T-helper 1 cell treated with Interleukin-12 subunit alpha and Interleukin-12 subunit beta and Interleukin-4 antibody, amounts not matched to agents 30 μg/mL and 1 μg/mL, for 36 hours (primary cell): ENCODE measurements around the gene CRHBP.
"Not testable (repeated sequence)": the region's sequence is repeated elsewhere in the genome, so short reads cannot be mapped to it uniquely, and the experiment has no call there.

Experiments
- H3K27ac Mint-ChIP-seq: one replicate; pipeline ENCODE4 v1.8.0; 2021; ENCODE audit warnings: mild to moderate bottlenecking, mixed read lengths
- H3K27me3 Mint-ChIP-seq: one replicate; pipeline ENCODE4 v1.8.0; 2021; ENCODE audit warnings: low read depth, mixed read lengths
- H3K36me3 Mint-ChIP-seq: one replicate; pipeline ENCODE4 v1.8.0; 2021; ENCODE audit warnings: low read depth, mixed read lengths
- H3K4me1 Mint-ChIP-seq: one replicate; pipeline ENCODE4 v1.8.0; 2021; ENCODE audit warnings: low read depth, mixed read lengths
- H3K4me3 Mint-ChIP-seq: one replicate; pipeline ENCODE4 v1.8.0; 2021; ENCODE audit warnings: mild to moderate bottlenecking, moderate library complexity, mixed read lengths
- H3K9me3 Mint-ChIP-seq: one replicate; pipeline ENCODE4 v1.8.0; 2021; ENCODE audit warnings: mixed read lengths

CRHBP gene

GRCh38 chr5:76982450-76982849, 29.6 kb downstream of the CRHBP start:
- no peaks in the 10 kb centered on the region for H3K4me1 Mint-ChIP-seq
- no peaks in the 10 kb centered on the region for H3K9me3 Mint-ChIP-seq
- no peak overlapping the region for H3K4me3 Mint-ChIP-seq
- H3K27ac Mint-ChIP-seq: no peak overlapping the region
- H3K27me3 Mint-ChIP-seq: no peaks in the 10 kb centered on the region
- no peaks in the 10 kb centered on the region for H3K36me3 Mint-ChIP-seq

- Mint-ChIP-seq H3K27ac (no peak overlapping the region), H3K4me3 (no peak overlapping the region), H3K36me3 (no peaks in the 10 kb centered on the region), H3K27me3 (no peaks in the 10 kb centered on the region), H3K9me3 (no peaks in the 10 kb centered on the region), H3K4me1 (no peaks in the 10 kb centered on the region)
These were observed 30.6 kb downstream of the CRHBP start for GRCh38 chr5:76983468-76983867.

GRCh38 chr5:76986825-76987526, 34.1 kb downstream of the CRHBP start:
- Mint-ChIP-seq H3K27me3 (no peaks in the 10 kb centered on the region), H3K27ac (no peak overlapping the region), H3K36me3 (no peaks in the 10 kb centered on the region), H3K9me3 (no peaks in the 10 kb centered on the region), H3K4me3 (no peak overlapping the region), H3K4me1 (no peaks in the 10 kb centered on the region)

- Mint-ChIP-seq H3K27ac (no peak overlapping the region), H3K4me1 (no peaks in the 10 kb centered on the region), H3K36me3 (no peaks in the 10 kb centered on the region), H3K4me3 (no peak overlapping the region), H3K9me3 (no peaks in the 10 kb centered on the region), H3K27me3 (peaks cover 3% of the 10 kb centered on the region)
These were observed 38.1 kb downstream of the CRHBP start for GRCh38 chr5:76990899-76991459.

GRCh38 chr5:76993436-76993835, 40.6 kb downstream of the CRHBP start:
- H3K36me3 Mint-ChIP-seq, H3K27me3 Mint-ChIP-seq, H3K27ac Mint-ChIP-seq, H3K4me1 Mint-ChIP-seq, H3K9me3 Mint-ChIP-seq, H3K4me3 Mint-ChIP-seq: not testable (repeated sequence)

- no peaks in the 10 kb centered on the region for H3K36me3 Mint-ChIP-seq
- peaks cover 9% of the 10 kb centered on the region for H3K27me3 Mint-ChIP-seq
- no peaks in the 10 kb centered on the region for H3K9me3 Mint-ChIP-seq
- H3K4me1 Mint-ChIP-seq: no peaks in the 10 kb centered on the region
- H3K27ac Mint-ChIP-seq: no peak overlapping the region
- H3K4me3 Mint-ChIP-seq: no peak overlapping the region
These were observed 41.5 kb downstream of the CRHBP start for GRCh38 chr5:76994337-76994736.

- peaks cover 23% of the 10 kb centered on the region for H3K27me3 Mint-ChIP-seq
- H3K9me3 Mint-ChIP-seq, H3K27ac Mint-ChIP-seq, H3K4me3 Mint-ChIP-seq, H3K36me3 Mint-ChIP-seq, H3K4me1 Mint-ChIP-seq: not testable (repeated sequence)
These were observed 45.4 kb downstream of the CRHBP start for GRCh38 chr5:76998251-76998650.

GRCh38 chr5:76999451-76999850, 46.6 kb downstream of the CRHBP start:
- Mint-ChIP-seq H3K4me3 (no peak overlapping the region), H3K27ac (no peak overlapping the region), H3K9me3 (no peaks in the 10 kb centered on the region), H3K4me1 (no peaks in the 10 kb centered on the region), H3K27me3 (peaks cover 31% of the 10 kb centered on the region), H3K36me3 (no peaks in the 10 kb centered on the region)

GRCh38 chr5:77003246-77003645, 50.4 kb downstream of the CRHBP start:
- Mint-ChIP-seq H3K27ac (no peak overlapping the region), H3K4me3 (no peak overlapping the region), H3K4me1 (no peaks in the 10 kb centered on the region), H3K9me3 (no peaks in the 10 kb centered on the region), H3K27me3 (peaks cover 48% of the 10 kb centered on the region), H3K36me3 (no peaks in the 10 kb centered on the region)

- peaks cover 52% of the 10 kb centered on the region for H3K27me3 Mint-ChIP-seq
- no peaks in the 10 kb centered on the region for H3K36me3 Mint-ChIP-seq
- no peaks in the 10 kb centered on the region for H3K9me3 Mint-ChIP-seq
- H3K4me3 Mint-ChIP-seq: no peak overlapping the region
- H3K27ac Mint-ChIP-seq: no peak overlapping the region
- H3K4me1 Mint-ChIP-seq: no peaks in the 10 kb centered on the region
These were observed 53.3 kb downstream of the CRHBP start for GRCh38 chr5:77006124-77006523.

GRCh38 chr5:77008413-77008812, 55.6 kb downstream of the CRHBP start:
- Mint-ChIP-seq H3K9me3 (no peaks in the 10 kb centered on the region), H3K4me1 (peaks cover 11% of the 10 kb centered on the region), H3K4me3 (no peak overlapping the region), H3K27ac (no peak overlapping the region), H3K36me3 (no peaks in the 10 kb centered on the region), H3K27me3 (peaks cover 37% of the 10 kb centered on the region)

- Mint-ChIP-seq H3K4me3 (no peak overlapping the region), H3K27ac (no peak overlapping the region), H3K27me3 (peaks cover 21% of the 10 kb centered on the region), H3K9me3 (no peaks in the 10 kb centered on the region), H3K4me1 (peaks cover 11% of the 10 kb centered on the region), H3K36me3 (no peaks in the 10 kb centered on the region)
These were observed 57.4 kb downstream of the CRHBP start for GRCh38 chr5:77010243-77010642.

- no peaks in the 10 kb centered on the region for H3K9me3 Mint-ChIP-seq
- no peak overlapping the region for H3K27ac Mint-ChIP-seq
- H3K27me3 Mint-ChIP-seq: peaks cover 18% of the 10 kb centered on the region
- peaks cover 11% of the 10 kb centered on the region for H3K4me1 Mint-ChIP-seq
- no peak overlapping the region for H3K4me3 Mint-ChIP-seq
- no peaks in the 10 kb centered on the region for H3K36me3 Mint-ChIP-seq
These were observed 58.7 kb downstream of the CRHBP start for GRCh38 chr5:77011498-77011897.

- Mint-ChIP-seq H3K4me3 (no peak overlapping the region), H3K27ac (no peak overlapping the region), H3K9me3 (no peaks in the 10 kb centered on the region), H3K36me3 (no peaks in the 10 kb centered on the region), H3K4me1 (peaks cover 11% of the 10 kb centered on the region), H3K27me3 (peaks cover 13% of the 10 kb centered on the region)
These were observed 59.8 kb downstream of the CRHBP start for GRCh38 chr5:77012601-77013000.

- Mint-ChIP-seq H3K27ac (no peak overlapping the region), H3K9me3 (no peaks in the 10 kb centered on the region), H3K4me1 (peaks cover 11% of the 10 kb centered on the region)
These were observed 63.2 kb downstream of the CRHBP start for GRCh38 chr5:77015938-77016569.

More at GRCh38 chr5:77015938-77016569, 63.2 kb downstream of the CRHBP start:
- H3K36me3 Mint-ChIP-seq: no peaks in the 10 kb centered on the region
- H3K4me3 Mint-ChIP-seq: no peak overlapping the region
- peaks cover 17% of the 10 kb centered on the region for H3K27me3 Mint-ChIP-seq
